ENCODE measurements around the gene FBN1.

FBN1 gene

GRCh38 chr15:48546296-48546695, 99.2 kb downstream of the FBN1 start:
- DNase-seq (ENCODE audit: low read depth): no peak
- in situ Hi-C loops (cut with HindIII; ENCODE audit: low sequenced_read_pairs): no loop called here
- TF ChIP-seq CTCF (IDR thresholded peaks at IDR 0.05; ENCODE audit: low read depth, low read length, missing control alignments): no peak
- no peak overlapping the region for H3K4me3 ChIP-seq (ENCODE audit: low read depth, low read length)

DNA sequence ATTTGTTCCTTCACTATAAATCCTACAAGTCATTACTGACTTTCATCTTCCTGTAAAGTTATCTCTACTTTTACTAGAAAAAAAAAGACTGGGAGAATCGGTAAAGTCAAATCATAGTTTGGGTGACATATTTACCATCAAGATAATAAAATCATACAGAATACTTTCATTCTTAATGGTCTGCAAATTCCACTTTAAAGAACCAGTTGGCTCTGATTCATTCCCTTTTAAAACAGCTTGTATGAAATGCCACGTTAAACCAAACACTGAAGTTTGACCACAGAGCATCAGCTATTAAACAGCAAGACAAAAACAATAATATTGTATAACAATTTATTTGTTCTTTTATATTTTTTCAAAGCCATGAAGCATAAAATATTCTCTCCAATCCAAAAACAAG, 100.7 kb downstream of the FBN1 start:
- in situ Hi-C loops (cut with HindIII; ENCODE audit: low sequenced_read_pairs): no loop called here
- no peak for DNase-seq (ENCODE audit: low read depth)

GRCh38 chr15:48541341-48542278, 103.9 kb downstream of the FBN1 start:
- DNase-seq (ENCODE audit: low read depth): peak; percentile 86
- no peak for TF ChIP-seq CTCF (IDR thresholded peaks at IDR 0.05; ENCODE audit: low read depth, low read length, missing control alignments)
- in situ Hi-C loops (cut with HindIII; ENCODE audit: low sequenced_read_pairs): no loop called here
- H3K4me3 ChIP-seq (ENCODE audit: low read depth, low read length): peak overlapping the region; percentile 8

More for the DNA sequence above, 100.7 kb downstream of the FBN1 start:
- H3K4me3 ChIP-seq (ENCODE audit: low read depth, low read length): no peak overlapping the region
- TF ChIP-seq CTCF (IDR thresholded peaks at IDR 0.05; ENCODE audit: low read depth, low read length, missing control alignments): no peak

GRCh38 chr15:48540756-48541155, 104.8 kb downstream of the FBN1 start:
- no peak for TF ChIP-seq CTCF (IDR thresholded peaks at IDR 0.05; ENCODE audit: low read depth, low read length, missing control alignments)
- in situ Hi-C loops (cut with HindIII; ENCODE audit: low sequenced_read_pairs): no loop called here

DNA sequence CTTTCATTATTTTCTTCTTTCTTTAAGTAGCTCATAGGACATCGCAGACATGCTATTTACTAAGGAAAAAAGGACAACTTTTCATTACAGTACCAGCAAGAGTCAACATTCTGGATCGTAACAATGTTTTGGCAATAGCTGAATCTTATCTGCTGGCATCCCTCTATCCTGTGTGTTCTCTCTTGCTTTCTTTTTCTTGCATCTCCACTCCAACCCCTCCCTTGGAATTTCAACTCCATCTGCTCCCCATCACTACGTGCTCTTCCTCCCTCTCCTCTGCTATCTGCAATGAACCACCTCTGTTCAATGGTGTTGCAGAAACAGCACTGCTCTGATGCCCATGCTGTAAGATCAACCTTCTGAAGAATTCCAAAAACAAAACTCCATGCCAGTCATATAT, 106.6 kb downstream of the FBN1 start:
- DNase-seq (ENCODE audit: low read depth): no peak
- no peak for TF ChIP-seq CTCF (IDR thresholded peaks at IDR 0.05; ENCODE audit: low read depth, low read length, missing control alignments)
- in situ Hi-C loops (cut with HindIII; ENCODE audit: low sequenced_read_pairs): no loop called here
- H3K4me3 ChIP-seq (ENCODE audit: low read depth, low read length): no peak overlapping the region

More at GRCh38 chr15:48540756-48541155, 104.8 kb downstream of the FBN1 start:
- DNase-seq (ENCODE audit: low read depth): no peak
- no peak overlapping the region for H3K4me3 ChIP-seq (ENCODE audit: low read depth, low read length)

DNA sequence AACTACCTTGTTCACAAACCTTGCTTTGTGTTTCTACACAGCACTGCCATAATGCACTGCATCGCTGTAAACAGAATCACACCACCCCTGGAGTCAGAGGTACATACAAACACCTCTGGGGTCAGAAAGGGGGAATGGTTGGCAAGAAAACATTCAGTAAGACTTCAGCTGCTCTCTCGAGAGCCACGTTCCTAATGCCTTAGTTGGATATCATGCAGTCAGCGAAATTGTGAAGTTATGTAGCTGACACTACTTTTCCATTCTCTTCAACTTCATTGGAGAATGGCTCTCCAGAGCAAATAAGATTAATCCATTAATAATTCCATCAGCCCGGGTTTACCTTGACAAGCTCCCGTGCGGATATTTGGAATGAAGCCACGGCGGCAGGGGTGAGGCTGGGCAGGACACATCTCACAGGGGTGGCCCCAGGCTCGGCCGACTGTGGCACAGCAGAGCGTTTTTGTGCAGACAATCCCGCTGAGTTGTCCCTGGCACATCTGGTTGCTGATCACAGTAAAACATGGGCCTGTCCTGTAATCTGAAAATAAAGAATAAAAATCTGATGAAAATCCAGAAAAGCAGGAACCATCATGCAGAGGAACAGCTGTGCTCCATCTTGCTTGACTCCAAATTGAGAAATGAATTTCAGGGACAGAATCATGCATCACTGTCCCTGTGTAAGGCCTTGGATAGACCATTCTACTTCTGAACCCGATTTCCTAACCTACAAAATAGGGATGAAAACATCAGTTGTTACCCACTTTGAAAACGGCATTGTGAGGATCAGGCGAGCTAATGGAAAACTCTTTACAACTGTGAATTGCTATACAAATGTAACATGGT, 108.0 kb downstream of the FBN1 start:
- DNase-seq (ENCODE audit: low read depth): no peak
- in situ Hi-C loops (cut with HindIII; ENCODE audit: low sequenced_read_pairs): no loop called here
- no peak overlapping the region for H3K4me3 ChIP-seq (ENCODE audit: low read depth, low read length)
- no peak for TF ChIP-seq CTCF (IDR thresholded peaks at IDR 0.05; ENCODE audit: low read depth, low read length, missing control alignments)
